ENCODE measurements around the gene STAB2. TPM values are rescaled to one million over a fixed set of nuclear protein-coding genes. Genes with fewer than 3 reads are reported as not detected.

Gene STAB2
- total RNA-seq, 2 experiments from 2014 or later: not detected

DNA sequence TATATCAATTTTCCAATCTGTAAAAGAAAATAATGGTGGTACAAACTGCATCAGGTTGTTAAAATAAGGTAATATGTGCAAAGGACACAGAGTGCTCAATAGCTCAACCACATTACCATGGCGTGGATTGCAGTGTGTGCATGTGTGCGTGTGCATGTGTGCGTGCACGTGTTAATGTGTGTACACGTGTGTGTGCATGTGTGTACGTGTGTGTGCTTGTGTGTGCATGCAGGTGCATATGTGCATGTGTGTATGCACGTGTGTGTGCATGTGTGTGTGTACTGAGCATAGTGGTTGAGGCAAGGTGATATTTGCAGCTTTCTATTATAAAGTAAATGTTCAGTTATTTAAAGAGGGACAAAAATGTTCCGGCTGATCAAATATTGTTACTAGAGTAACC is 138.3 kb downstream of the STAB2 start:
- no peaks in the 10 kb centered on the region for H3K9me3 ChIP-seq (ENCODE audit: low read length)
- no peak overlapping the region for H3K4me2 ChIP-seq (ENCODE audit: low read length)
- H3K36me3 ChIP-seq (ENCODE audit: insufficient read depth, low read length): no peaks in the 10 kb centered on the region
- no peaks in the 10 kb centered on the region for H4K20me1 ChIP-seq (ENCODE audit: insufficient read depth, low read length)
- H3K79me2 ChIP-seq (ENCODE audit: insufficient read depth, low read depth, low read length): no peaks in the 10 kb centered on the region
- CTCF ChIA-PET (ENCODE audit: unreplicated experiment): no interaction called here
- no peak overlapping the region for H3K4me3 ChIP-seq (ENCODE audit: low read depth, low read length, poor library complexity, severe bottlenecking)
- POLR2A ChIA-PET: no interaction called here
- no peaks in the 10 kb centered on the region for H3K9me2 ChIP-seq (ENCODE audit: insufficient read depth, low read length)
- H3K27ac ChIP-seq (ENCODE audit: low read depth, low read length, poor library complexity, severe bottlenecking): no peak overlapping the region
- TF ChIP-seq CTCF (conservative IDR thresholded peaks at IDR 0.05; ENCODE audit: low read length) (no peak), EZH2phosphoT487 (IDR thresholded peaks at IDR 0.05; ENCODE audit: borderline replicate concordance, low read depth, low read length) (no peak)
- no peaks in the 10 kb centered on the region for H3K4me1 ChIP-seq (ENCODE audit: insufficient read depth, low read length, poor library complexity, severe bottlenecking)
- no peak overlapping the region for H2AFZ ChIP-seq (ENCODE audit: low read length)
- no peak for DNase-seq (ENCODE audit: low spot score)
- intact Hi-C loops (cut with micrococcal nuclease; ENCODE audit: unreplicated experiment): no loop called here
- BruUV-seq (replicated peaks): no TSS peak

- Histone ChIP-seq H3K4me3 (ENCODE audit: low read depth, low read length, poor library complexity, severe bottlenecking) (no peak overlapping the region), H3K27ac (ENCODE audit: low read depth, low read length, poor library complexity, severe bottlenecking) (no peak overlapping the region), H3K9me3 (ENCODE audit: low read length) (no peaks in the 10 kb centered on the region), H3K4me1 (ENCODE audit: insufficient read depth, low read length, poor library complexity, severe bottlenecking) (no peaks in the 10 kb centered on the region), H3K4me2 (ENCODE audit: low read length) (no peak overlapping the region), H3K79me2 (ENCODE audit: insufficient read depth, low read depth, low read length) (no peaks in the 10 kb centered on the region), H4K20me1 (ENCODE audit: insufficient read depth, low read length) (no peaks in the 10 kb centered on the region), H3K36me3 (ENCODE audit: insufficient read depth, low read length) (no peaks in the 10 kb centered on the region), H2AFZ (ENCODE audit: low read length) (no peak overlapping the region), H3K9me2 (ENCODE audit: insufficient read depth, low read length) (no peaks in the 10 kb centered on the region)
- ChIA-PET POLR2A (no interaction called here), CTCF (ENCODE audit: unreplicated experiment) (no interaction called here)
- intact Hi-C loops (cut with micrococcal nuclease; ENCODE audit: unreplicated experiment): no loop called here
- no TSS peak for BruUV-seq (replicated peaks)
- DNase-seq (ENCODE audit: low spot score): no peak
- TF ChIP-seq CTCF (conservative IDR thresholded peaks at IDR 0.05; ENCODE audit: low read length) (no peak), EZH2phosphoT487 (IDR thresholded peaks at IDR 0.05; ENCODE audit: borderline replicate concordance, low read depth, low read length) (no peak)
These were observed 140.6 kb downstream of the STAB2 start for GRCh38 chr12:103727638-103728037.

DNA sequence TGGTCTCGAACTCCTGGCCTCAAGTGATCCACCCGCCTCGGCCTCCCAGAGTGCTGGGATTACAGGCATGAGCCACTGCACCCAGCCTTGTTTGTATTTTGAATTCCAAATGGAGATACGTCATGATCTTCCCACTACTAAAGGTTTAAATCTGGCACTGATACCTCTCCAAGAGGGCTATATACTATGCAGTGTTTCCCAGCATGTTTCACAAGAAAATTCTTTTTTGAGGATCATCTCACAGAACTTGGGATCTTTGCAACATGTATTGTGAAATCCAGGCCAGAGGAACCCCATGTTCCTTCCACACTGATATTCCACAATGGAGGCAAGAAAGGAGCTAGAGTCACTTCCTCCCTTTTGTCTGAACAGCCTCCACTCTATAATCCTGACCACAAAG is 141.2 kb downstream of the STAB2 start:
- BruUV-seq (replicated peaks): no TSS peak
- Histone ChIP-seq H3K4me2 (ENCODE audit: low read length) (no peak overlapping the region), H3K27ac (ENCODE audit: low read depth, low read length, poor library complexity, severe bottlenecking) (no peak overlapping the region), H3K4me1 (ENCODE audit: insufficient read depth, low read length, poor library complexity, severe bottlenecking) (no peaks in the 10 kb centered on the region), H3K36me3 (ENCODE audit: insufficient read depth, low read length) (no peaks in the 10 kb centered on the region), H3K9me2 (ENCODE audit: insufficient read depth, low read length) (no peaks in the 10 kb centered on the region), H3K79me2 (ENCODE audit: insufficient read depth, low read depth, low read length) (no peaks in the 10 kb centered on the region), H4K20me1 (ENCODE audit: insufficient read depth, low read length) (no peaks in the 10 kb centered on the region), H3K4me3 (ENCODE audit: low read depth, low read length, poor library complexity, severe bottlenecking) (no peak overlapping the region), H3K9me3 (ENCODE audit: low read length) (no peaks in the 10 kb centered on the region), H2AFZ (ENCODE audit: low read length) (no peak overlapping the region)
- ChIA-PET CTCF (ENCODE audit: unreplicated experiment) (no interaction called here), POLR2A (no interaction called here)
- intact Hi-C loops (cut with micrococcal nuclease; ENCODE audit: unreplicated experiment): no loop called here
- DNase-seq (ENCODE audit: low spot score): no peak
- TF ChIP-seq EZH2phosphoT487 (IDR thresholded peaks at IDR 0.05; ENCODE audit: borderline replicate concordance, low read depth, low read length) (no peak), CTCF (conservative IDR thresholded peaks at IDR 0.05; ENCODE audit: low read length) (no peak)
